HEK293 (cell line): ENCODE results near the gene FIG4.
"Not testable (repeated sequence)": the region's sequence is repeated elsewhere in the genome, so short reads cannot be mapped to it uniquely, and the experiment has no call there.

Source experiments
- CTCF ChIA-PET: fragments of 350-600 bp; formaldehyde crosslinking; extraction: SDS; loops from one replicate; lab custom pipeline; 2021; ENCODE audit warnings: antibody characterized with exemption; lab: Yijun Ruan, JAX
- POLR2A ChIA-PET: fragments of 300-600 bp; formaldehyde crosslinking; extraction: SDS; loops from one replicate; lab custom pipeline; 2020; ENCODE audit warnings: antibody characterized with exemption, inconsistent platforms; lab: Yijun Ruan, JAX
- H3K27ac ChIP-seq: fragments of 200-500 bp; sonication (Bioruptor generic); 2 replicates; pipeline ENCODE4 v1.5.1; 2014; ENCODE audit warnings: low read depth, low read length, control low read depth, inconsistent platforms; ENCODE audit errors: extremely low read depth
- H3K36me3 ChIP-seq, 2 experiments: fragments of 200-500 bp in 1 of 2; sonication (Bioruptor generic) in 1 of 2; 1 replicate in 1 of 2; 2 replicates in 1 of 2; pipeline ENCODE4 v1.5.1; 2014 to 2017; ENCODE audit warnings: inconsistent platforms in 2 of 2, low read length in 2 of 2; ENCODE audit not compliant: control insufficient read depth in 2 of 2, insufficient read depth in 1 of 2
- H3K4me1 ChIP-seq: fragments of 200-500 bp; sonication (Bioruptor generic); 2 replicates; pipeline ENCODE4 v1.5.1; 2014; ENCODE audit warnings: mild to moderate bottlenecking, low read length, inconsistent platforms; ENCODE audit not compliant: control insufficient read depth, insufficient read depth
- H3K4me3 ChIP-seq: 2 replicates; pipeline ENCODE4 v1.5.1; 2011; ENCODE audit warnings: low read depth, mild to moderate bottlenecking, control low read depth, low read length, moderate library complexity
- H3K9me3 ChIP-seq: fragments of 200-500 bp; sonication (Bioruptor generic); 2 replicates; pipeline ENCODE4 v1.5.1; 2014; ENCODE audit warnings: low read depth, low read length, inconsistent platforms; ENCODE audit not compliant: control insufficient read depth, insufficient read depth
- EGR2 ChIP-seq: fragments of 450-650 bp; formaldehyde crosslinking; IDR thresholded peaks from 2 replicates; pipeline ENCODE4 v1.5.1; 2016; ENCODE audit warnings: low read depth, missing biosample characterization, missing genetic modification characterization
- KLF1 ChIP-seq: fragments of 450-650 bp; formaldehyde crosslinking; IDR thresholded peaks from 2 replicates; pipeline ENCODE4 v1.5.1; 2016; ENCODE audit warnings: missing biosample characterization, missing genetic modification characterization
- ZBTB48 ChIP-seq: fragments of 450-650 bp; formaldehyde crosslinking; IDR thresholded peaks from 2 replicates; pipeline ENCODE4 v1.5.1; 2016; ENCODE audit warnings: missing biosample characterization, missing genetic modification characterization
- ZFHX2 ChIP-seq: fragments of 450-650 bp; formaldehyde crosslinking; conservative IDR thresholded peaks from 2 replicates; pipeline ENCODE4 v1.5.1; 2016; ENCODE audit warnings: missing biosample characterization, missing genetic modification characterization
- ZIC2 ChIP-seq: fragments of 450-650 bp; formaldehyde crosslinking; IDR thresholded peaks from 2 replicates; pipeline ENCODE4 v1.5.1; 2016; ENCODE audit warnings: missing biosample characterization, missing genetic modification characterization
- ZNF140 ChIP-seq: fragments of 450-650 bp; formaldehyde crosslinking; IDR thresholded peaks from 2 replicates; pipeline ENCODE4 v1.5.1; 2016; ENCODE audit warnings: missing biosample characterization, missing genetic modification characterization
- ZNF146 ChIP-seq: fragments of 450-650 bp; formaldehyde crosslinking; IDR thresholded peaks from 2 replicates; pipeline ENCODE4 v1.5.1; 2016; ENCODE audit warnings: missing biosample characterization, missing genetic modification characterization
- ZNF174 ChIP-seq: fragments of 450-650 bp; formaldehyde crosslinking; IDR thresholded peaks from 2 replicates; pipeline ENCODE4 v1.5.0; 2017; ENCODE audit warnings: missing biosample characterization, mild to moderate bottlenecking, missing genetic modification characterization
- ZNF48 ChIP-seq: fragments of 450-650 bp; formaldehyde crosslinking; IDR thresholded peaks from 2 replicates; pipeline ENCODE4 v1.5.1; 2016; ENCODE audit warnings: missing biosample characterization, missing genetic modification characterization
- ZSCAN16 ChIP-seq: fragments of 450-650 bp; formaldehyde crosslinking; IDR thresholded peaks from 2 replicates; pipeline ENCODE4 v1.5.1; 2016; ENCODE audit warnings: missing biosample characterization, missing genetic modification characterization
- TF ChIP-seq, protein P1 (sequence below): fragments of 450-650 bp; formaldehyde crosslinking; IDR thresholded peaks from 2 replicates; pipeline ENCODE4 v1.5.1; 2016; ENCODE audit warnings: missing biosample characterization, missing genetic modification characterization
- TF ChIP-seq, protein P2 (sequence below): fragments of 450-650 bp; formaldehyde crosslinking; IDR thresholded peaks from 2 replicates; pipeline ENCODE4 v1.5.1; 2016; ENCODE audit warnings: missing biosample characterization, missing genetic modification characterization
- TF ChIP-seq, protein P3 (sequence below): fragments of 450-650 bp; formaldehyde crosslinking; IDR thresholded peaks from 2 replicates; pipeline ENCODE4 v1.5.1; 2016; ENCODE audit warnings: missing biosample characterization, missing genetic modification characterization
- TF ChIP-seq, protein P4 (sequence below): fragments of 450-650 bp; formaldehyde crosslinking; IDR thresholded peaks from 2 replicates; pipeline ENCODE4 v1.5.1; 2017; ENCODE audit warnings: missing biosample characterization, missing genetic modification characterization

FIG4 gene

DNA sequence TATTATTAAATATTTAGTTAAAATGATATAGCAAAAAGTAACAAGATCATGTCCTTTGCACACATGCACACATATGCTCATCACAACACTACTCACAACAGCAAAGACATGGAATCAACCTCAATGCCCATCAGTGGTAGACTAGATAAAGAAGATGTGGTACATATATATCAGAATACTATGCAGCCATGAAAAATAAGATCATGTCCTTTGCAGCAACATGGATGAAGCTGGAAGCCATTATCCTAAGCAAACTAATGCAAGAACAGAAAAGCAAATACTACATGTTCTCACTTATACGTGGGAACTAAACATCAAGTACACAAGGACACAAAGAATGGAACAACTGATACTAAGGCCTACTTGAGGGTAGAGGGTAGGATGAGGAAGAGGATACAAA lies 14.4 kb upstream of the FIG4 start:
- no peaks in the 10 kb centered on the region for H3K9me3 ChIP-seq
- no peak overlapping the region for H3K4me3 ChIP-seq
- no peaks in the 10 kb centered on the region for H3K36me3 ChIP-seq
- POLR2A ChIA-PET = no interaction called here
- H3K27ac ChIP-seq = no peak overlapping the region
- TF ChIP-seq ZNF146 (tag by site-specific recombination) (peak; percentile 84), KLF1 (tag by site-specific recombination) (no peak)
- TF ChIP-seq, protein P1, sequence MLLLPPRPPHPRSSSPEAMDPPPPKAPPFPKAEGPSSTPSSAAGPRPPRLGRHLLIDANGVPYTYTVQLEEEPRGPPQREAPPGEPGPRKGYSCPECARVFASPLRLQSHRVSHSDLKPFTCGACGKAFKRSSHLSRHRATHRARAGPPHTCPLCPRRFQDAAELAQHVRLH (tag by site-specific recombination) = 0 out of 2 replicates have a peak, but pooled peaks have one; percentile 16
- no peaks in the 10 kb centered on the region for H3K4me1 ChIP-seq
- CTCF ChIA-PET = interaction anchor here (1.0 to 1.6 kb wide), 2 partner anchors 17 to 363 kb away, joined by 4 to 8 read pairs; no protein-coding TSS in a partner anchor

DNA sequence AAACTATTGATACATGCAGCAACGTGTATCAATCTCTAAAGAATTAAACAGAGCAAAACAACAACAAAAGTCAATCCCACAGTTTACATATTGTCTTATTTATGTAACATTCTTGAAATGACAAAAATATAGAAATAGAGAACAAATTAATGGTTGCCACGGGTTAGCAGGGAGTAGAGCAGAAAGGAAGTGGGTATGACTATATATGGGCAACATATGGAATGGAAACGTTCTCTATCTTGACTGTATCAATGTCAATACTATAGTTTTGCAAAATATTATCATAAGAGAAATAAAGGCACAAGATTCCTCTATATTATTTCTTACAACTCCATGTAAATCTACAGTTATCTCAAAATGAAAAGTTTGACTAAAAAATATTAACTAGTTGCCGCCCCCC lies 12.9 kb upstream of the FIG4 start:
- Histone ChIP-seq H3K27ac (no peak overlapping the region), H3K4me3 (no peak overlapping the region), H3K4me1 (no peaks in the 10 kb centered on the region), H3K36me3 (no peaks in the 10 kb centered on the region), H3K9me3 (no peaks in the 10 kb centered on the region)
- POLR2A ChIA-PET = no interaction called here
- TF ChIP-seq ZNF174 (tag by site-specific recombination) (no peak), ZNF48 (tag by site-specific recombination) (no peak), ZNF140 (no peak)
- TF ChIP-seq, protein P2, sequence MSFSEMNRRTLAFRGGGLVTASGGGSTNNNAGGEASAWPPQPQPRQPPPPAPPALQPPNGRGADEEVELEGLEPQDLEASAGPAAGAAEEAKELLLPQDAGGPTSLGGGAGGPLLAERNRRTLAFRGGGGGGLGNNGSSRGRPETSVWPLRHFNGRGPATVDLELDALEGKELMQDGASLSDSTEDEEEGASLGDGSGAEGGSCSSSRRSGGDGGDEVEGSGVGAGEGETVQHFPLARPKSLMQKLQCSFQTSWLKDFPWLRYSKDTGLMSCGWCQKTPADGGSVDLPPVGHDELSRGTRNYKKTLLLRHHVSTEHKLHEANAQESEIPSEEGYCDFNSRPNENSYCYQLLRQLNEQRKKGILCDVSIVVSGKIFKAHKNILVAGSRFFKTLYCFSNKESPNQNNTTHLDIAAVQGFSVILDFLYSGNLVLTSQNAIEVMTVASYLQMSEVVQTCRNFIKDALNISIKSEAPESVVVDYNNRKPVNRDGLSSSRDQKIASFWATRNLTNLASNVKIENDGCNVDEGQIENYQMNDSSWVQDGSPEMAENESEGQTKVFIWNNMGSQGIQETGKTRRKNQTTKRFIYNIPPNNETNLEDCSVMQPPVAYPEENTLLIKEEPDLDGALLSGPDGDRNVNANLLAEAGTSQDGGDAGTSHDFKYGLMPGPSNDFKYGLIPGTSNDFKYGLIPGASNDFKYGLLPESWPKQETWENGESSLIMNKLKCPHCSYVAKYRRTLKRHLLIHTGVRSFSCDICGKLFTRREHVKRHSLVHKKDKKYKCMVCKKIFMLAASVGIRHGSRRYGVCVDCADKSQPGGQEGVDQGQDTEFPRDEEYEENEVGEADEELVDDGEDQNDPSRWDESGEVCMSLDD = no peak
- CTCF ChIA-PET = interaction anchor here (0.6 to 0.7 kb wide), 2 partner anchors 842 to 1480 kb away, joined by 3 read pairs; no protein-coding TSS in a partner anchor

DNA sequence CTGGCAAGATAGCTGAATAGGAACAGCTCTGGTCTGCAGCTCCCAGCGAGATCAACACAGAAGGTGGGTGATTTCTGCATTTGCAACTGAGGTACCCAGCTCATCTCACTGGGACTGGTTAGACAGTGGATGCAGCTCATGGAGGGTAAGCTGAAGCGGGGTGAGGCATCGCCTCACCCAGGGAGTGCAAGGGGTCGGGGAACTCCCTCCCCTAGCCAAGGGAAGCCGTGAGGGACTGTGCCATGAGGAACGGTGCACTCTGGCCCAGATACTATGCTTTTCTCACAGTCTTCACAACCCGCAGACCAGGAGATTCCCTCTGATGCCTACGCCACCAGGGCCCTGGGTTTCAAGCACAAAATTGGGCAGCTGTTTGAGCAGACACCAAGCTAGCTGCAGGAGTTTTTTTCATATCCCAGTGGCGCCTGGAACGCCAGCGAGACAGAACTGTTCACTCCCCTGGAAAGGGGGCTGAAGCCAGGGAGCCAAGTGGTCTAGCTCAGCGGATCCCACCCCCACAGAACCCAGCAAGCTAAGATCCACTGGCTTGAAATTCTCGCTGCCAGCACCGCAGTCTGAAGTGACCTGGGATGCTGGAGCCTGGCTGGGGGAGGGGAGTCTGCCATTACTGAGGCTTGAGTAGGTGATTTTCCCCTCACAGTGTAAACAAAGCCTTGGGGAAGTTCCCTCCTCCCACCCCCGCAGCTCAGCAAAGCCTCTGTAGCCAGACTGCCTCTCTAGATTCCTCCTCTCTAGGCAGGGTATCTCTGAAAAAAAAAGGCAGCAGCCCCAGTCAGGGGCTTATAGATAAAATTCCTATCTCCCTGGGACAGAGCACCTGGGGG lies 12.2 kb upstream of the FIG4 start:
- CTCF ChIA-PET = interaction anchor here (0.6 to 1.2 kb wide), 2 partner anchors 19 to 1481 kb away, joined by 3 read pairs; no protein-coding TSS in a partner anchor
- H3K9me3 ChIP-seq, H3K27ac ChIP-seq, POLR2A ChIA-PET, H3K4me1 ChIP-seq, H3K36me3 ChIP-seq: not testable (repeated sequence)
- TF ChIP-seq, protein P3, sequence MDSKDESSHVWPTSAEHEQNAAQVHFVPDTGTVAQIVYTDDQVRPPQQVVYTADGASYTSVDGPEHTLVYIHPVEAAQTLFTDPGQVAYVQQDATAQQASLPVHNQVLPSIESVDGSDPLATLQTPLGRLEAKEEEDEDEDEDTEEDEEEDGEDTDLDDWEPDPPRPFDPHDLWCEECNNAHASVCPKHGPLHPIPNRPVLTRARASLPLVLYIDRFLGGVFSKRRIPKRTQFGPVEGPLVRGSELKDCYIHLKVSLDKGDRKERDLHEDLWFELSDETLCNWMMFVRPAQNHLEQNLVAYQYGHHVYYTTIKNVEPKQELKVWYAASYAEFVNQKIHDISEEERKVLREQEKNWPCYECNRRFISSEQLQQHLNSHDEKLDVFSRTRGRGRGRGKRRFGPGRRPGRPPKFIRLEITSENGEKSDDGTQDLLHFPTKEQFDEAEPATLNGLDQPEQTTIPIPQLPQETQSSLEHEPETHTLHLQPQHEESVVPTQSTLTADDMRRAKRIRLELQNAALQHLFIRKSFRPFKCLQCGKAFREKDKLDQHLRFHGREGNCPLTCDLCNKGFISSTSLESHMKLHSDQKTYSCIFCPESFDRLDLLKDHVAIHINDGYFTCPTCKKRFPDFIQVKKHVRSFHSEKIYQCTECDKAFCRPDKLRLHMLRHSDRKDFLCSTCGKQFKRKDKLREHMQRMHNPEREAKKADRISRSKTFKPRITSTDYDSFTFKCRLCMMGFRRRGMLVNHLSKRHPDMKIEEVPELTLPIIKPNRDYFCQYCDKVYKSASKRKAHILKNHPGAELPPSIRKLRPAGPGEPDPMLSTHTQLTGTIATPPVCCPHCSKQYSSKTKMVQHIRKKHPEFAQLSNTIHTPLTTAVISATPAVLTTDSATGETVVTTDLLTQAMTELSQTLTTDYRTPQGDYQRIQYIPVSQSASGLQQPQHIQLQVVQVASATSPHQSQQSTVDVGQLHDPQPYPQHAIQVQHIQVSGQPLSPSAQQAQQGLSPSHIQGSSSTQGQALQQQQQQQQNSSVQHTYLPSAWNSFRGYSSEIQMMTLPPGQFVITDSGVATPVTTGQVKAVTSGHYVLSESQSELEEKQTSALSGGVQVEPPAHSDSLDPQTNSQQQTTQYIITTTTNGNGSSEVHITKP = peak; percentile 44
- TF ChIP-seq ZSCAN16 (tag by site-specific recombination) (peak; percentile 92), ZBTB48 (tag by site-specific recombination) (peak; percentile 75), EGR2 (tag by site-specific recombination) (peak; percentile 76), ZIC2 (tag by site-specific recombination) (peak; percentile 61; the same call in 1 of the 2 replicates), ZFHX2 (tag by site-specific recombination) (peak; percentile 76)
- TF ChIP-seq, protein P4, sequence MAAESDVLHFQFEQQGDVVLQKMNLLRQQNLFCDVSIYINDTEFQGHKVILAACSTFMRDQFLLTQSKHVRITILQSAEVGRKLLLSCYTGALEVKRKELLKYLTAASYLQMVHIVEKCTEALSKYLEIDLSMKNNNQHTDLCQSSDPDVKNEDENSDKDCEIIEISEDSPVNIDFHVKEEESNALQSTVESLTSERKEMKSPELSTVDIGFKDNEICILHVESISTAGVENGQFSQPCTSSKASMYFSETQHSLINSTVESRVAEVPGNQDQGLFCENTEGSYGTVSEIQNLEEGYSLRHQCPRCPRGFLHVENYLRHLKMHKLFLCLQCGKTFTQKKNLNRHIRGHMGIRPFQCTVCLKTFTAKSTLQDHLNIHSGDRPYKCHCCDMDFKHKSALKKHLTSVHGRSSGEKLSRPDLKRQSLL (tag by site-specific recombination) = peak; percentile 82; the same call in 1 of the 2 replicates
- H3K4me3 ChIP-seq = peak overlapping the region; percentile 17; the same call in 1 of the 2 replicates
